HepG2 (cell line): Measurements from ENCODE around the gene PITX3. TPM values are rescaled to one million over a fixed set of nuclear protein-coding genes. Genes with fewer than 3 reads are reported as not detected.

Source experiments
- CEBPB ChIP-seq: IDR thresholded peaks from 2 replicates; pipeline ENCODE4 v1.6.1; 2011; ENCODE audit warnings: low read depth, low read length, improper control_type of control experiment, borderline replicate concordance
- FOXO1 ChIP-seq: sonication (generic); formaldehyde crosslinking; IDR thresholded peaks from 2 replicates; pipeline ENCODE4 v1.4.0; 2020; ENCODE audit warnings: missing genetic modification reagents
- ISX ChIP-seq: sonication (generic); formaldehyde crosslinking; conservative IDR thresholded peaks from 2 replicates; pipeline ENCODE4 v1.5.0; 2020; ENCODE audit warnings: missing genetic modification reagents
- MYC ChIP-seq: sonication (generic); formaldehyde crosslinking; IDR thresholded peaks from 2 replicates; pipeline ENCODE4 v1.9.0; 2021; ENCODE audit warnings: missing genetic modification reagents, borderline replicate concordance
- SNAPC2 ChIP-seq: sonication (generic); formaldehyde crosslinking; IDR thresholded peaks from 2 replicates; pipeline ENCODE4 v1.8.1; 2022; ENCODE audit warnings: mild to moderate bottlenecking, missing genetic modification reagents
- SSRP1 ChIP-seq: IDR thresholded peaks from 2 replicates; pipeline ENCODE4 v1.6.1; 2016; ENCODE audit warnings: control low read depth
- TEAD3 ChIP-seq: optimal IDR thresholded peaks from 2 replicates; pipeline ENCODE3; 2016; ENCODE audit warnings: borderline replicate concordance
- TOPORS ChIP-seq: sonication (generic); formaldehyde crosslinking; IDR thresholded peaks from 2 replicates; pipeline ENCODE4 v1.8.0; 2023; ENCODE audit warnings: mild to moderate bottlenecking, missing genetic modification reagents
- YY1 ChIP-seq: IDR thresholded peaks from 2 replicates; pipeline ENCODE4 v1.6.1; 2011; ENCODE audit warnings: low read length, low read depth, moderate library complexity, mild to moderate bottlenecking; ENCODE audit not compliant: insufficient read depth, insufficient replicate concordance
- ZNF546 ChIP-seq: sonication (generic); formaldehyde crosslinking; conservative IDR thresholded peaks from 2 replicates; pipeline ENCODE4 v1.8.1; 2023; ENCODE audit warnings: mild to moderate bottlenecking, missing genetic modification reagents
- ZNF678 ChIP-seq: sonication (generic); formaldehyde crosslinking; IDR thresholded peaks from 2 replicates; pipeline ENCODE4 v1.4.0; 2020; ENCODE audit warnings: mild to moderate bottlenecking, missing genetic modification reagents
- polyA plus RNA-seq, 8 experiments: library from polyadenylated mRNA; depleted of rRNA in 3 of 8; stranded (reverse) in 7 of 8; unstranded in 1 of 8; fragments of >200 nt; fragmentation: Illumina TruSeq in 4 of 8; extraction: Trizol in 4 of 8; gene quantifications; 2 replicates each; pipeline versions ENCODE4 v1.2.1 to v1.2.3, GENCODE V29; 2011 to 2016; ENCODE audit warnings: low read depth in 4 of 8, missing spikeins in 1 of 8, mixed read lengths in 1 of 8; ENCODE audit not compliant: insufficient read depth in 1 of 8
- total RNA-seq, 5 experiments: library from RNA; depleted of rRNA; stranded (reverse); fragments of >200 nt; fragmentation: Illumina TruSeq; extraction: Trizol; gene quantifications; 2 replicates each; pipeline ENCODE4 v1.2.3, GENCODE V29; 2016; ENCODE audit warnings: low read depth in 1 of 5
- TF ChIP-seq, protein P1 (sequence below): IDR thresholded peaks from 2 replicates; pipeline ENCODE4 v1.4.0; 2020; ENCODE audit warnings: mild to moderate bottlenecking, missing genetic modification reagents
- TF ChIP-seq, protein P2 (sequence below): sonication (generic); formaldehyde crosslinking; IDR thresholded peaks from 2 replicates; pipeline ENCODE4 v1.5.0; 2020; ENCODE audit warnings: mild to moderate bottlenecking, low read depth, missing genetic modification reagents, borderline replicate concordance
- TF ChIP-seq, protein P3 (sequence below): sonication (generic); formaldehyde crosslinking; conservative IDR thresholded peaks from 2 replicates; pipeline ENCODE4 v1.4.0; 2020; ENCODE audit warnings: mild to moderate bottlenecking, missing genetic modification reagents, moderate library complexity
- TF ChIP-seq, protein P4 (sequence below): sonication (generic); formaldehyde crosslinking; conservative IDR thresholded peaks from 2 replicates; pipeline ENCODE4 v1.4.0; 2020; ENCODE audit warnings: missing genetic modification reagents
- TF ChIP-seq, protein P5 (sequence below): sonication (generic); formaldehyde crosslinking; IDR thresholded peaks from 2 replicates; pipeline ENCODE4 v1.8.0; 2022; ENCODE audit warnings: mild to moderate bottlenecking, missing genetic modification reagents, moderate library complexity

Gene PITX3
- total and polyA plus RNA-seq, 2 of the 13 experiments (the other 11 are each of a cell fraction or from before 2014, with no cell fraction given) = not detected

DNA sequence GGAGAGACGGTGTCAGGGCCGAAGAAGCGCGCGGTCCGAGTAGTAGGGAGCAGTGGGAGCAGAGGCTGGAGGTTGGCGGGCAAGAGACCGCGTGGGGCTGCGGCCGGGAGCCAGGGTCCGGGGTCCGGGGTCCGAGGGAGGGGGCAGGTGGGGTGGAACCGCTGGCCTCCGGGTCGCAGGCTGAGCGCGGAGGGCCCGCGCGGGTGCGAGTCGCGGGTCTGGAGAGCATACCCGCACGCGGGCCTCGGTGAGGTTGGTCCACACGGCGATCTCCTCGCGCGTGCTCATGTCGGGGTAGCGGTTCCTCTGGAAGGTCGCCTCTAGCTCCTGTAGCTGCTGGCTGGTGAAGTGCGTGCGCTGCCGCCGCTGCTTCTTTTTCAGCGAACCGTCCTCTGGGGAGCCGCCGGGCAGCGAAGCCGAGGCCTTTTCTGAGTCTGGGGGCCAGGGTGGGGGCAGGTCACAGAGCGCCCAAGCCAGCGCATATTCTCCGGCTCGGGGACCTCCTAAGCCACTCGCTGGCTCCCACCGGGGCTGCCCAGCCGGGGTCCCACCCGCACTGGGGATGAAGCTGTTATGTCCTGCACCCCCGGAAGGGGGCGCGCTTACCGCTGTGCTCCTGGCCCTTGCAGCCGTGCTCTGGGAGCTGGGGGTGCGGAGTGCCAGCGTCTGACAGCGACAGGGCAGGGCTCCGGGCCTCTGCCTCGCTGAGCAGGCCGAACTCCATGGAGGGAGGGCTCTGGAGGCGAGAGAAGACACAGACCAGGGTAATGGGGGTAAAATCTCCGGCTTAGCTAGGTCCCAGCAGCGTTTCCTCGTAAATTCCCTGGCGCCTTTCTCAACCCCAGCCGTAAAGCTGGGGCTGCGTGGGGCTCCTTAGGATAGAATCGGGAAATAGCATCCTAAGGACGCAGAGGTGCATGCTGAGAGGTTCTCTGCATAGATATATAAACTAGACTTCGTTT lies 9.7 kb downstream of the PITX3 start (continued):
- TF ChIP-seq ZNF678 = no peak
- TF ChIP-seq SSRP1 (CRISPR knock-in tag) = no peak
- TF ChIP-seq CEBPB = no peak
- TF ChIP-seq, protein P1, sequence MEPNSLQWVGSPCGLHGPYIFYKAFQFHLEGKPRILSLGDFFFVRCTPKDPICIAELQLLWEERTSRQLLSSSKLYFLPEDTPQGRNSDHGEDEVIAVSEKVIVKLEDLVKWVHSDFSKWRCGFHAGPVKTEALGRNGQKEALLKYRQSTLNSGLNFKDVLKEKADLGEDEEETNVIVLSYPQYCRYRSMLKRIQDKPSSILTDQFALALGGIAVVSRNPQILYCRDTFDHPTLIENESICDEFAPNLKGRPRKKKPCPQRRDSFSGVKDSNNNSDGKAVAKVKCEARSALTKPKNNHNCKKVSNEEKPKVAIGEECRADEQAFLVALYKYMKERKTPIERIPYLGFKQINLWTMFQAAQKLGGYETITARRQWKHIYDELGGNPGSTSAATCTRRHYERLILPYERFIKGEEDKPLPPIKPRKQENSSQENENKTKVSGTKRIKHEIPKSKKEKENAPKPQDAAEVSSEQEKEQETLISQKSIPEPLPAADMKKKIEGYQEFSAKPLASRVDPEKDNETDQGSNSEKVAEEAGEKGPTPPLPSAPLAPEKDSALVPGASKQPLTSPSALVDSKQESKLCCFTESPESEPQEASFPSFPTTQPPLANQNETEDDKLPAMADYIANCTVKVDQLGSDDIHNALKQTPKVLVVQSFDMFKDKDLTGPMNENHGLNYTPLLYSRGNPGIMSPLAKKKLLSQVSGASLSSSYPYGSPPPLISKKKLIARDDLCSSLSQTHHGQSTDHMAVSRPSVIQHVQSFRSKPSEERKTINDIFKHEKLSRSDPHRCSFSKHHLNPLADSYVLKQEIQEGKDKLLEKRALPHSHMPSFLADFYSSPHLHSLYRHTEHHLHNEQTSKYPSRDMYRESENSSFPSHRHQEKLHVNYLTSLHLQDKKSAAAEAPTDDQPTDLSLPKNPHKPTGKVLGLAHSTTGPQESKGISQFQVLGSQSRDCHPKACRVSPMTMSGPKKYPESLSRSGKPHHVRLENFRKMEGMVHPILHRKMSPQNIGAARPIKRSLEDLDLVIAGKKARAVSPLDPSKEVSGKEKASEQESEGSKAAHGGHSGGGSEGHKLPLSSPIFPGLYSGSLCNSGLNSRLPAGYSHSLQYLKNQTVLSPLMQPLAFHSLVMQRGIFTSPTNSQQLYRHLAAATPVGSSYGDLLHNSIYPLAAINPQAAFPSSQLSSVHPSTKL = no peak
- TF ChIP-seq, protein P2, sequence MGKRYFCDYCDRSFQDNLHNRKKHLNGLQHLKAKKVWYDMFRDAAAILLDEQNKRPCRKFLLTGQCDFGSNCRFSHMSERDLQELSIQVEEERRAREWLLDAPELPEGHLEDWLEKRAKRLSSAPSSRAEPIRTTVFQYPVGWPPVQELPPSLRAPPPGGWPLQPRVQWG (CRISPR knock-in tag) = no peak
- TF ChIP-seq ISX (CRISPR knock-in tag) = no peak
- TF ChIP-seq, protein P3, sequence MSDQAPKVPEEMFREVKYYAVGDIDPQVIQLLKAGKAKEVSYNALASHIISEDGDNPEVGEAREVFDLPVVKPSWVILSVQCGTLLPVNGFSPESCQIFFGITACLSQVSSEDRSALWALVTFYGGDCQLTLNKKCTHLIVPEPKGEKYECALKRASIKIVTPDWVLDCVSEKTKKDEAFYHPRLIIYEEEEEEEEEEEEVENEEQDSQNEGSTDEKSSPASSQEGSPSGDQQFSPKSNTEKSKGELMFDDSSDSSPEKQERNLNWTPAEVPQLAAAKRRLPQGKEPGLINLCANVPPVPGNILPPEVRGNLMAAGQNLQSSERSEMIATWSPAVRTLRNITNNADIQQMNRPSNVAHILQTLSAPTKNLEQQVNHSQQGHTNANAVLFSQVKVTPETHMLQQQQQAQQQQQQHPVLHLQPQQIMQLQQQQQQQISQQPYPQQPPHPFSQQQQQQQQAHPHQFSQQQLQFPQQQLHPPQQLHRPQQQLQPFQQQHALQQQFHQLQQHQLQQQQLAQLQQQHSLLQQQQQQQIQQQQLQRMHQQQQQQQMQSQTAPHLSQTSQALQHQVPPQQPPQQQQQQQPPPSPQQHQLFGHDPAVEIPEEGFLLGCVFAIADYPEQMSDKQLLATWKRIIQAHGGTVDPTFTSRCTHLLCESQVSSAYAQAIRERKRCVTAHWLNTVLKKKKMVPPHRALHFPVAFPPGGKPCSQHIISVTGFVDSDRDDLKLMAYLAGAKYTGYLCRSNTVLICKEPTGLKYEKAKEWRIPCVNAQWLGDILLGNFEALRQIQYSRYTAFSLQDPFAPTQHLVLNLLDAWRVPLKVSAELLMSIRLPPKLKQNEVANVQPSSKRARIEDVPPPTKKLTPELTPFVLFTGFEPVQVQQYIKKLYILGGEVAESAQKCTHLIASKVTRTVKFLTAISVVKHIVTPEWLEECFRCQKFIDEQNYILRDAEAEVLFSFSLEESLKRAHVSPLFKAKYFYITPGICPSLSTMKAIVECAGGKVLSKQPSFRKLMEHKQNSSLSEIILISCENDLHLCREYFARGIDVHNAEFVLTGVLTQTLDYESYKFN = no peak
- TF ChIP-seq, protein P4, sequence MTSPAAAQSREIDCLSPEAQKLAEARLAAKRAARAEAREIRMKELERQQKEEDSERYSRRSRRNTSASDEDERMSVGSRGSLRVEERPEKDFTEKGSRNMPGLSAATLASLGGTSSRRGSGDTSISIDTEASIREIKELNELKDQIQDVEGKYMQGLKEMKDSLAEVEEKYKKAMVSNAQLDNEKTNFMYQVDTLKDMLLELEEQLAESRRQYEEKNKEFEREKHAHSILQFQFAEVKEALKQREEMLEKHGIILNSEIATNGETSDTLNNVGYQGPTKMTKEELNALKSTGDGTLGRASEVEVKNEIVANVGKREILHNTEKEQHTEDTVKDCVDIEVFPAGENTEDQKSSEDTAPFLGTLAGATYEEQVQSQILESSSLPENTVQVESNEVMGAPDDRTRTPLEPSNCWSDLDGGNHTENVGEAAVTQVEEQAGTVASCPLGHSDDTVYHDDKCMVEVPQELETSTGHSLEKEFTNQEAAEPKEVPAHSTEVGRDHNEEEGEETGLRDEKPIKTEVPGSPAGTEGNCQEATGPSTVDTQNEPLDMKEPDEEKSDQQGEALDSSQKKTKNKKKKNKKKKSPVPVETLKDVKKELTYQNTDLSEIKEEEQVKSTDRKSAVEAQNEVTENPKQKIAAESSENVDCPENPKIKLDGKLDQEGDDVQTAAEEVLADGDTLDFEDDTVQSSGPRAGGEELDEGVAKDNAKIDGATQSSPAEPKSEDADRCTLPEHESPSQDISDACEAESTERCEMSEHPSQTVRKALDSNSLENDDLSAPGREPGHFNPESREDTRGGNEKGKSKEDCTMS (CRISPR knock-in tag) = no peak
- peak; percentile 43; the same call in 1 of the 2 replicates for TF ChIP-seq MYC
- TF ChIP-seq, protein P5, sequence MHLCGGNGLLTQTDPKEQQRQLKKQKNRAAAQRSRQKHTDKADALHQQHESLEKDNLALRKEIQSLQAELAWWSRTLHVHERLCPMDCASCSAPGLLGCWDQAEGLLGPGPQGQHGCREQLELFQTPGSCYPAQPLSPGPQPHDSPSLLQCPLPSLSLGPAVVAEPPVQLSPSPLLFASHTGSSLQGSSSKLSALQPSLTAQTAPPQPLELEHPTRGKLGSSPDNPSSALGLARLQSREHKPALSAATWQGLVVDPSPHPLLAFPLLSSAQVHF (CRISPR knock-in tag) = no peak
- no peak for TF ChIP-seq FOXO1 (CRISPR knock-in tag)
- no peak for TF ChIP-seq TOPORS
- peak; percentile 24 for TF ChIP-seq YY1
- no peak for TF ChIP-seq SNAPC2 (CRISPR knock-in tag)
- peak; percentile 32 for TF ChIP-seq TEAD3 (CRISPR knock-in tag)
- no peak for TF ChIP-seq ZNF546 (CRISPR knock-in tag)
